ENCODE measurements around the gene GINS1. TPM values are rescaled to one million over a fixed set of nuclear protein-coding genes. Genes with fewer than 3 reads are reported as not detected.

The GINS1 gene
- total and polyA plus RNA-seq, 2 of the 8 experiments (the other 6 are each of a cell fraction or from before 2014, with no cell fraction given), result 44.7 to 68.4 TPM

- TF ChIP-seq ZNF274 (IDR thresholded peaks at IDR 0.05; ENCODE audit: borderline replicate concordance, extremely low read depth, low read length), result no peak
- TF ChIP-seq ASH2L (IDR thresholded peaks at IDR 0.05; ENCODE audit: low read length), result no peak
- no peak for TF ChIP-seq FOSL1 (IDR thresholded peaks at IDR 0.05; ENCODE audit: insufficient read depth, low read depth, low read length)
- TF ChIP-seq TAF7 (optimal IDR thresholded peaks at IDR 0.05; ENCODE audit: borderline replicate concordance, low read depth, low read length), result no peak
Measured at GRCh38 chr20:25469558-25469957, 62.1 kb downstream of the GINS1 start (continued).

Data from H1 (cell line).